Measurements from ENCODE around the gene ATXN7L1. TPM values are rescaled to one million over a fixed set of nuclear protein-coding genes. Genes with fewer than 3 reads are reported as not detected.

ATXN7L1 gene
- total and polyA plus RNA-seq, 2 of the 13 experiments (the other 11 are each of a cell fraction or from before 2014, with no cell fraction given) = 4.1 to 7.8 TPM

- TF ChIP-seq, protein P1, sequence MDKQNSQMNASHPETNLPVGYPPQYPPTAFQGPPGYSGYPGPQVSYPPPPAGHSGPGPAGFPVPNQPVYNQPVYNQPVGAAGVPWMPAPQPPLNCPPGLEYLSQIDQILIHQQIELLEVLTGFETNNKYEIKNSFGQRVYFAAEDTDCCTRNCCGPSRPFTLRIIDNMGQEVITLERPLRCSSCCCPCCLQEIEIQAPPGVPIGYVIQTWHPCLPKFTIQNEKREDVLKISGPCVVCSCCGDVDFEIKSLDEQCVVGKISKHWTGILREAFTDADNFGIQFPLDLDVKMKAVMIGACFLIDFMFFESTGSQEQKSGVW (CRISPR knock-in tag; IDR thresholded peaks at IDR 0.05; ENCODE audit: borderline replicate concordance) = no peak
- TF ChIP-seq DBP (CRISPR knock-in tag; IDR thresholded peaks at IDR 0.05; ENCODE audit: not compliant biosample characterization) (no peak), ZBTB43 (CRISPR knock-in tag; conservative IDR thresholded peaks at IDR 0.05) (no peak), PBX2 (CRISPR knock-in tag; IDR thresholded peaks at IDR 0.05) (no peak), SP1 (IDR thresholded peaks at IDR 0.05) (no peak), SP1 (CRISPR knock-in tag; IDR thresholded peaks at IDR 0.05) (no peak), ZNF354B (CRISPR knock-in tag; IDR thresholded peaks at IDR 0.05) (no peak), MBNL3 (CRISPR knock-in tag; conservative IDR thresholded peaks at IDR 0.05) (no peak), POLR2AphosphoS2 (IDR thresholded peaks at IDR 0.05; ENCODE audit: low read depth, low read length) (no peak), GRHL1 (CRISPR knock-in tag; conservative IDR thresholded peaks at IDR 0.05) (no peak), ZBTB3 (CRISPR knock-in tag; IDR thresholded peaks at IDR 0.05; ENCODE audit: borderline replicate concordance, low read depth) (no peak), NFKB2 (CRISPR knock-in tag; IDR thresholded peaks at IDR 0.05; ENCODE audit: borderline replicate concordance) (0 out of 2 replicates have a peak, but pooled peaks have one; percentile 48), XRCC5 (optimal IDR thresholded peaks at IDR 0.05; ENCODE audit: low read length) (peak; percentile 20), ZMAT5 (CRISPR knock-in tag; IDR thresholded peaks at IDR 0.05; ENCODE audit: borderline replicate concordance, low read depth) (no peak), RFX1 (IDR thresholded peaks at IDR 0.05) (no peak)
- TF ChIP-seq, protein P2, sequence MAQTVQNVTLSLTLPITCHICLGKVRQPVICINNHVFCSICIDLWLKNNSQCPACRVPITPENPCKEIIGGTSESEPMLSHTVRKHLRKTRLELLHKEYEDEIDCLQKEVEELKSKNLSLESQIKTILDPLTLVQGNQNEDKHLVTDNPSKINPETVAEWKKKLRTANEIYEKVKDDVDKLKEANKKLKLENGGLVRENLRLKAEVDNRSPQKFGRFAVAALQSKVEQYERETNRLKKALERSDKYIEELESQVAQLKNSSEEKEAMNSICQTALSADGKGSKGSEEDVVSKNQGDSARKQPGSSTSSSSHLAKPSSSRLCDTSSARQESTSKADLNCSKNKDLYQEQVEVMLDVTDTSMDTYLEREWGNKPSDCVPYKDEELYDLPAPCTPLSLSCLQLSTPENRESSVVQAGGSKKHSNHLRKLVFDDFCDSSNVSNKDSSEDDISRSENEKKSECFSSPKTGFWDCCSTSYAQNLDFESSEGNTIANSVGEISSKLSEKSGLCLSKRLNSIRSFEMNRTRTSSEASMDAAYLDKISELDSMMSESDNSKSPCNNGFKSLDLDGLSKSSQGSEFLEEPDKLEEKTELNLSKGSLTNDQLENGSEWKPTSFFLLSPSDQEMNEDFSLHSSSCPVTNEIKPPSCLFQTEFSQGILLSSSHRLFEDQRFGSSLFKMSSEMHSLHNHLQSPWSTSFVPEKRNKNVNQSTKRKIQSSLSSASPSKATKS (CRISPR knock-in tag; IDR thresholded peaks at IDR 0.05) = no peak
- TF ChIP-seq, protein P3, sequence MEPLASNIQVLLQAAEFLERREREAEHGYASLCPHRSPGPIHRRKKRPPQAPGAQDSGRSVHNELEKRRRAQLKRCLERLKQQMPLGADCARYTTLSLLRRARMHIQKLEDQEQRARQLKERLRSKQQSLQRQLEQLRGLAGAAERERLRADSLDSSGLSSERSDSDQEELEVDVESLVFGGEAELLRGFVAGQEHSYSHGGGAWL (CRISPR knock-in tag; IDR thresholded peaks at IDR 0.05) = no peak
- TF ChIP-seq, protein P4, sequence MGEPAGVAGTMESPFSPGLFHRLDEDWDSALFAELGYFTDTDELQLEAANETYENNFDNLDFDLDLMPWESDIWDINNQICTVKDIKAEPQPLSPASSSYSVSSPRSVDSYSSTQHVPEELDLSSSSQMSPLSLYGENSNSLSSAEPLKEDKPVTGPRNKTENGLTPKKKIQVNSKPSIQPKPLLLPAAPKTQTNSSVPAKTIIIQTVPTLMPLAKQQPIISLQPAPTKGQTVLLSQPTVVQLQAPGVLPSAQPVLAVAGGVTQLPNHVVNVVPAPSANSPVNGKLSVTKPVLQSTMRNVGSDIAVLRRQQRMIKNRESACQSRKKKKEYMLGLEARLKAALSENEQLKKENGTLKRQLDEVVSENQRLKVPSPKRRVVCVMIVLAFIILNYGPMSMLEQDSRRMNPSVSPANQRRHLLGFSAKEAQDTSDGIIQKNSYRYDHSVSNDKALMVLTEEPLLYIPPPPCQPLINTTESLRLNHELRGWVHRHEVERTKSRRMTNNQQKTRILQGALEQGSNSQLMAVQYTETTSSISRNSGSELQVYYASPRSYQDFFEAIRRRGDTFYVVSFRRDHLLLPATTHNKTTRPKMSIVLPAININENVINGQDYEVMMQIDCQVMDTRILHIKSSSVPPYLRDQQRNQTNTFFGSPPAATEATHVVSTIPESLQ (CRISPR knock-in tag; conservative IDR thresholded peaks at IDR 0.05) = no peak
Measured at GRCh38 chr7:105876964-105877601, 684 bp upstream of the ATXN7L1 start (continued).
